HG03064 (cell line): Measurements from ENCODE around the gene FOXS1.

Source experiments
- ATAC-seq: cut with Tn5 transposase; IDR thresholded peaks from one replicate; pipeline ENCODE4 v1.9.1; 2021; ENCODE audit warnings: low read depth; ENCODE audit not compliant: unreplicated experiment

The FOXS1 gene

DNA sequence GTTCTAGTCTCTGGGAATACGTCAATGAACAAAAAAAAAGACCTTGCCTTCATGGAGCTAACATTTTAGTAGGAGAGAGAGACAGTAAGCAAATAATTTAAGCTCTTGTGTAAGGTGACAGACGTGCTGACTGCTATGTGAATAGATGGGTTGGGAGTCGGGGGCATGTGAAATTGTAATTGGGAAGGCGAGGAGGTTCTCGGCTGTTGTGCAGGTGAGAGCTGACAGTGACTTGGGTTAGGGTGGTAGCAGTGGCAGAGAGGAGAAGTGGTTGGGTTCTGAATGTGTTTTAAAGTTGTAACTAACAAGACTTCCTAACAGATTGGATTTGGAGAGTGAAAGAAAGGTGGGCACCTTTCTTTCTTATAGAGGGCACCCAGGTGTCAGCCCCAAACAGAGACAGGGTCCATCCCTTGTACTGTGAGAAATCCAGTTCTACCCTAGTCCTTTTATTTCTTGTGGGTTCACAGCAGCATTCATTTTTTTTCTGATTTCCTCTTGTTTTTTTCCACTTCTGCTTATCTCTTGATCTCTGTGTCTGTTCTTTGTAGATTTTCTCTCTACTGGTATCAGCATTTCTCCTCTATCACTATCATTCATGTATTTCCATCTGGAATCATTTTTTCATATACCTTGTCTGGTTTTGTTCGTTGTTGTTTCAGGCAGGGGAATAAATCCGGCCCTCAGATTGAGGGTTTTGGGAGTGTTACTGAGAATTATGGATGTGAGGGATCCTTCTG is 41.7 kb downstream of the FOXS1 start:
- ATAC-seq = no peak

- no peak for ATAC-seq
Measured at GRCh38 chr20:31801508-31801907, 43.9 kb downstream of the FOXS1 start.

DNA sequence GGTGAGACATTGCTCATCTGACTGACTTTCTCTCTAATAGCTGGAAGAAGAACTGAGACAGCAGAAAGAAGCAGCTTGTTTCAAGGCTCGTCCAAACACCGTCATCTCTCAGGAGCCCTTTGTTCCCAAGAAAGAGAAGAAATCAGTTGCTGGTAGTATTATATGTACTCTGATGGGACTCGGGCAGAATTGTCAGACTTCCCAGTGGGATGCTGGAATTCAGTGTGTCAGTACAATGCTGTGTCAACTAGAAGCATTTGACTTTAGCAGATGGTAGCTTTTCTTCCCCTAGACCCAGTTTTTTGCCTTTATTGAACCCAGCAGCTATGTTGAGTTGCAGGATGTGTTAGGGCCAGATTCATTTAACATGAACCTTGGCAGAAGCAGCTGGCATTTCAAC is 48.0 kb downstream of the FOXS1 start:
- ATAC-seq = no peak
